NAMALWA (cell line): ENCODE results near the gene TMEM245.
"Not testable (repeated sequence)": the region's sequence is repeated elsewhere in the genome, so short reads cannot be mapped to it uniquely, and the experiment has no call there.

Experiments
- DNase-seq: peaks from one replicate; pipeline ENCODE4 v3.0.0-alpha.2; 2015; ENCODE audit warnings: low spot score

Gene TMEM245

GRCh38 chr9:108991479-108991878 is 128.3 kb downstream of the TMEM245 start:
- no peak for DNase-seq

- DNase-seq: no peak
These were observed 135.9 kb downstream of the TMEM245 start for GRCh38 chr9:108983885-108984284.

GRCh38 chr9:108980893-108981292 is 138.9 kb downstream of the TMEM245 start:
- no peak for DNase-seq

GRCh38 chr9:108978205-108978604 is 141.5 kb downstream of the TMEM245 start:
- no peak for DNase-seq

- DNase-seq: no peak
These were observed 145.9 kb downstream of the TMEM245 start for GRCh38 chr9:108973895-108974294.

- DNase-seq: no peak
These were observed 147.0 kb downstream of the TMEM245 start for GRCh38 chr9:108972626-108973209.

GRCh38 chr9:108972186-108972585 is 147.6 kb downstream of the TMEM245 start:
- DNase-seq: no peak

GRCh38 chr9:108971392-108971791 is 148.4 kb downstream of the TMEM245 start:
- not testable (repeated sequence) for DNase-seq

GRCh38 chr9:108967916-108968315 is 151.8 kb downstream of the TMEM245 start:
- DNase-seq: no peak
